Breast epithelium (tissue), 4 donors: ENCODE data around the gene ART4. TPM values are rescaled to one million over a fixed set of nuclear protein-coding genes. Genes with fewer than 3 reads are reported as not detected.

Experiments used
- DNase-seq, 2 donors: peaks; one replicate each; pipeline ENCODE4 v3.0.0-alpha.2; 2019; ENCODE audit warnings: low spot score in 2 of 2
- H3K27ac ChIP-seq, 2 donors: fragments of 200-600 bp; sonication (generic) in 1 of 2; one replicate each; pipeline ENCODE4 v1.5.1; 2016 to 2019; ENCODE audit warnings: mild to moderate bottlenecking in 1 of 2
- H3K27me3 ChIP-seq, 2 donors: fragments of 200-600 bp; sonication (generic) in 1 of 2; one replicate each; pipeline versions ENCODE4 v1.5.1 to v1.6.0; 2017 to 2019; ENCODE audit warnings: control low read depth in 1 of 2, mild to moderate bottlenecking in 1 of 2
- H3K36me3 ChIP-seq: fragments of 200-600 bp; one replicate; pipeline ENCODE4 v1.5.1; 2019
- H3K4me1 ChIP-seq, 2 donors: fragments of 200-600 bp; sonication (generic); one replicate each; pipeline ENCODE4 v1.5.1; 2016 to 2019; ENCODE audit warnings: control low read depth in 1 of 2
- H3K4me3 ChIP-seq, 3 donors: fragments of 200-600 bp; sonication (generic); 1 replicate in 2 of 3; 2 replicates in 1 of 3; pipeline ENCODE4 v1.5.1; 2016 to 2019; ENCODE audit warnings: mild to moderate bottlenecking in 3 of 3, moderate library complexity in 2 of 3
- H3K9me3 ChIP-seq, 2 donors: fragments of 200-600 bp; sonication (generic) in 1 of 2; one replicate each; pipeline ENCODE4 v1.5.1; 2016 to 2019; ENCODE audit warnings: control low read depth in 1 of 2
- CTCF ChIP-seq, 3 donors: fragments of 450-650 bp; IDR thresholded peaks; one replicate each; pipeline ENCODE4 v1.5.1; 2016 to 2017; ENCODE audit warnings: antibody characterized with exemption in 3 of 3, mild to moderate bottlenecking in 3 of 3, moderate library complexity in 3 of 3
- POLR2A ChIP-seq: fragments of 450-650 bp; IDR thresholded peaks from one replicate; pipeline ENCODE4 v1.6.1; 2016; ENCODE audit warnings: antibody characterized with exemption, mild to moderate bottlenecking, moderate library complexity
- POLR2AphosphoS5 ChIP-seq, 3 donors: sonication (generic); formaldehyde crosslinking; IDR thresholded peaks; one replicate each; pipeline ENCODE4 v1.6.1; 2017; ENCODE audit warnings: antibody characterized with exemption in 3 of 3
- intact Hi-C: fragments of 100-400 bp; cut with DNase I; formaldehyde crosslinking; loops from one replicate; pipeline ENCODE4 v1.15.1; 2023; ENCODE audit warnings: low total_unique reads
- total RNA-seq, 3 donors: library from RNA; depleted of rRNA; stranded (reverse); fragments of >200 nt; gene quantifications; one replicate each; pipeline ENCODE4 v1.1.0, GENCODE V29; 2016

Gene ART4
- total RNA-seq, 3 donors from 2014 or later, result 0.48 to 1.6 (median 1.0) TPM

- intact Hi-C loops, result no loop called here
- Histone ChIP-seq H3K4me3 (no peak overlapping the region), H3K36me3 (no peaks in the 10 kb centered on the region), H3K4me1 (no peaks in the 10 kb centered on the region), H3K27me3 (no peaks in the 10 kb centered on the region), H3K27ac (no peak overlapping the region), H3K9me3 (peaks cover 0 to 2% of the 10 kb centered on the region in 2 donors)
- DNase-seq, result no peak
- TF ChIP-seq POLR2AphosphoS5 (IDR thresholded peaks at IDR 0.05), result no peak
- no peak for TF ChIP-seq CTCF (IDR thresholded peaks at IDR 0.05)
- no peak for TF ChIP-seq POLR2A
Observed at GRCh38 chr12:14871886-14872285, 28.6 kb upstream of the ART4 start.

GRCh38 chr12:14871247-14871646 is 27.9 kb upstream of the ART4 start:
- Histone ChIP-seq H3K4me3 (no peak overlapping the region), H3K36me3 (no peaks in the 10 kb centered on the region), H3K9me3 (peaks cover 0 to 4% of the 10 kb centered on the region in 2 donors), H3K27me3 (no peaks in the 10 kb centered on the region), H3K4me1 (no peaks in the 10 kb centered on the region), H3K27ac (no peak overlapping the region)
- intact Hi-C loops, result no loop called here
- DNase-seq, result no peak
- TF ChIP-seq POLR2A, result no peak
- TF ChIP-seq CTCF (IDR thresholded peaks at IDR 0.05), result no peak
- no peak for TF ChIP-seq POLR2AphosphoS5 (IDR thresholded peaks at IDR 0.05)

- TF ChIP-seq POLR2A (no peak), CTCF (IDR thresholded peaks at IDR 0.05) (no peak), POLR2AphosphoS5 (IDR thresholded peaks at IDR 0.05) (no peak)
- DNase-seq, result no peak
- no peaks in the 10 kb centered on the region for H3K4me1 ChIP-seq
Observed at GRCh38 chr12:14868916-14869506, 25.7 kb upstream of the ART4 start.

GRCh38 chr12:14860490-14860889 is 17.2 kb upstream of the ART4 start:
- no peak overlapping the region for H3K27ac ChIP-seq
- no peaks in the 10 kb centered on the region for H3K36me3 ChIP-seq
- H3K4me3 ChIP-seq, result no peak overlapping the region
- peaks cover 0 to 15% of the 10 kb centered on the region in 2 donors for H3K9me3 ChIP-seq
- intact Hi-C loops, result no loop called here
- no peaks in the 10 kb centered on the region for H3K4me1 ChIP-seq
- no peaks in the 10 kb centered on the region for H3K27me3 ChIP-seq
- TF ChIP-seq POLR2A, result no peak
- no peak for TF ChIP-seq CTCF (IDR thresholded peaks at IDR 0.05)
- no peak for TF ChIP-seq POLR2AphosphoS5 (IDR thresholded peaks at IDR 0.05)
- no peak for DNase-seq

More at GRCh38 chr12:14868916-14869506, 25.7 kb upstream of the ART4 start:
- Histone ChIP-seq H3K27me3 (no peaks in the 10 kb centered on the region), H3K36me3 (no peaks in the 10 kb centered on the region), H3K9me3 (peaks cover 0 to 4% of the 10 kb centered on the region in 2 donors), H3K4me3 (no peak overlapping the region), H3K27ac (no peak overlapping the region)
- intact Hi-C loops, result no loop called here

- no peak for DNase-seq
- intact Hi-C loops, result no loop called here
- no peak overlapping the region for H3K4me3 ChIP-seq
- H3K9me3 ChIP-seq, result peaks cover 0 to 15% of the 10 kb centered on the region in 2 donors
- H3K27ac ChIP-seq, result no peak overlapping the region
- H3K27me3 ChIP-seq, result no peaks in the 10 kb centered on the region
- TF ChIP-seq CTCF (IDR thresholded peaks at IDR 0.05) (no peak), POLR2AphosphoS5 (IDR thresholded peaks at IDR 0.05) (no peak), POLR2A (no peak)
- H3K4me1 ChIP-seq, result no peaks in the 10 kb centered on the region
- no peaks in the 10 kb centered on the region for H3K36me3 ChIP-seq
Observed at GRCh38 chr12:14858513-14858912, 15.2 kb upstream of the ART4 start.
